ENCODE measurements around the gene SPAG16.
"Not testable (repeated sequence)": the region's sequence is repeated elsewhere in the genome, so short reads cannot be mapped to it uniquely, and the experiment has no call there.

Gene SPAG16

GRCh38 chr2:213296270-213296669, 12.0 kb downstream of the SPAG16 start:
- Mint-ChIP-seq H3K27me3 (no peaks in the 10 kb centered on the region), H3K27ac (no peak overlapping the region), H3K4me3 (no peak overlapping the region), H3K4me1 (peaks cover 3% of the 10 kb centered on the region), H3K9me3 (no peaks in the 10 kb centered on the region), H3K36me3 (peaks cover 23% of the 10 kb centered on the region)

DNA sequence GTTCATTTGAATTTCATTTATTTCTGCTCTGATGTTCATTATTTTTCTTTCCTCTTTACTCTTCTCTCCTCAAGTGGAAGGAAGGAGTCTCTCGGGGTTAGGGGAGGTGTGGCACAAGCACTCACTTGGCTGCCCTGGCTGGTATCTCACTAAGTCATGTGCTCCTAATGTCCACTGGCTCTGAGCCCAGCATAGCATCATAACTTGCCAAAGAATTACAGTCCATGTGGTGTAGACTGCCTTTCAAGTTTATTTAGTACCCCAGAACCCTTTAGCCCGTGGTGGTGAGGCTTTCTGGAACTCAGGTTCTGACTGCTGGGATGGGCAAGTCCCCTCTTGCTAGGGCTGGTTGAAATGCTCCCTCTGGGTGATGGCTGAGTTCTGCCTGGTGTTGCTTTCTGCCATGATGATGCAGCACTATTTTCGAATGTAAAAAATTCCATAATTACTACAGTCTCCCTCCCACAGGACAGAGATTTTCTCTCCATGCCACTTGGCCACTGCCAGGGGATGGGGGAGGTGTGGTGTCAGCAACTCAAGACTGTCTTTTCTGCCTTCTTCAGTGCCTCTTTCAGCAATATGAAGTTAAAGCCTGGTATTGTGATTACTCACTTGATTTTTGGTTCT, 22.2 kb downstream of the SPAG16 start:
- no peaks in the 10 kb centered on the region for H3K4me1 Mint-ChIP-seq
- H3K36me3 Mint-ChIP-seq = peaks cover 40% of the 10 kb centered on the region
- no peak overlapping the region for H3K27ac Mint-ChIP-seq
- H3K4me3 Mint-ChIP-seq = no peak overlapping the region
- H3K27me3 Mint-ChIP-seq = no peaks in the 10 kb centered on the region
- peaks cover 16% of the 10 kb centered on the region for H3K9me3 Mint-ChIP-seq

DNA sequence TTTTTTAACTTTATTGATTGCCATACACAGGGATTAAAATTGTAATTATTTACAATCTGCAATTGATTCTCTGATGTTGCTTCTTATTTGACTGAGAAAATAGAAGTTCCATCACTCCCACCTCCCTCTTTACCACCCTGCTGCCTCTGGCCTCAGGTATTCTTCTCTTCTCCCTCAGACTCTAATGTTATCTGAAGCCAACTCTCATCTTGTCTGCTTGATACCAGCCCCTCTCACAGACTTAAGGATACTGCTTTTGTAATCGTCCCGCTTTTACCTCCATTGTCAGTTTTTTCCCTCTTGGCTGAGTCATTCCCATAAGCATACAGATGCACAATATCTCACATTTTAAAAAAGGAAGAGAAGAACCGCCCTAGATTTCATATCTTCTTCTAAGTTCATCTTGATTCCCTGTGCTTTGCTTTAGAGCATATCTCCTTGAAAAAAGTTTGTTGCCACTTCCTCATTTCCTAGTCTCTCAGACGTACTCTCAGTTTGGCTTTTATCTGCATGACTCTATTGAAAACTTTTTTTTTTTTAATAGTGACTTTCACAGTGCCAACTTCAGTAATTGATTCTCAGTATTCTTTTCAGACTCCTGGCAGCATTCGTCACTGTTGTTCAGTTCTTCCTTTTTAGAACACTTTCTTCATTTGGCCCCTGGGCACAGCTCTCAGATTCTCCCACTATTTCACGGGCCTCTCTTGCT, 31.1 kb downstream of the SPAG16 start:
- no peaks in the 10 kb centered on the region for H3K9me3 Mint-ChIP-seq

GRCh38 chr2:213316001-213316735, 31.9 kb downstream of the SPAG16 start:
- peaks cover 32% of the 10 kb centered on the region for H3K36me3 Mint-ChIP-seq
- no peaks in the 10 kb centered on the region for H3K27me3 Mint-ChIP-seq
- no peaks in the 10 kb centered on the region for H3K4me1 Mint-ChIP-seq
- H3K4me3 Mint-ChIP-seq = no peak overlapping the region
- no peak overlapping the region for H3K27ac Mint-ChIP-seq
- H3K9me3 Mint-ChIP-seq = no peaks in the 10 kb centered on the region

More for the DNA sequence above, 31.1 kb downstream of the SPAG16 start:
- Mint-ChIP-seq H3K27ac (no peak overlapping the region), H3K27me3 (no peaks in the 10 kb centered on the region), H3K36me3 (peaks cover 27% of the 10 kb centered on the region), H3K4me1 (no peaks in the 10 kb centered on the region), H3K4me3 (no peak overlapping the region)

DNA sequence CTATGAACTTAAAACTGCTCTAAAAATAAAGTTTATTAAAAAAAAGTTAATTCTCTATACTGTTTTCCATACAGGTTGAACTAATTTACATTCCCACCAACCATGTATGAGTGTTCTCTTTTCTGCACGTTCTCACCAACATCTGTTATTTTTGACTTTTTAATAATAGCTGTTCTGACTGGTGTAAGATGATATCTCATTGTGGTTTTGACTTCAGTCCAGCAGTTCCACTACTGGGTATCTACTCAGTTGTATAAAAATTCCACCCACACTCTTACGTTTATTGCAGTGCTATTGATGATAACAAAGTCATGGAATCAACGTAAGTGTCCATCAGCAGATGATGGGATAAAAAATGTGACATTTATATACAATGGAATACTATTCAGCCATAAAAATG, 33.7 kb downstream of the SPAG16 start:
- Mint-ChIP-seq H3K27me3 (no peaks in the 10 kb centered on the region), H3K4me1 (no peaks in the 10 kb centered on the region), H3K27ac (no peak overlapping the region), H3K36me3 (peaks cover 36% of the 10 kb centered on the region), H3K4me3 (no peak overlapping the region), H3K9me3 (no peaks in the 10 kb centered on the region)

DNA sequence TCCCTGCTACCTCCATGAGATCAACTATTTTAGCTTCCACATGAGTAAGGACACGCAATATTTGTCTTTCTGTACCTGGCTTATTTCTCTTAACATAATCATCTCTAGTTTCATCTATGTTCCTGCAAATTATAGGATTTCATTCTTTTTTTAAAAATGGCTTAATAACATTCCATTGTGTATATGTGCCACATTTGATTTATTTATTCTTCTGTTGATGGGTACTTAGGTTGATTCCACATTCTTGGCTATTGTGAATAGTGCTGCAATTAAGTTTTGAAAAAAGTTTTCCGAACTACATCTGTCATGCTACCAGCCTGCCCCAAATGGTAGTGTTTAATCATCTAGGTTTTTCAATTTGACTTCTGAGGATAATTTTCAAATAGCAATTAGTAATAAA, 36.3 kb downstream of the SPAG16 start:
- Mint-ChIP-seq H3K27ac (no peak overlapping the region), H3K27me3 (no peaks in the 10 kb centered on the region), H3K4me3 (no peak overlapping the region), H3K36me3 (peaks cover 50% of the 10 kb centered on the region), H3K4me1 (no peaks in the 10 kb centered on the region), H3K9me3 (no peaks in the 10 kb centered on the region)

GRCh38 chr2:213336253-213336770, 52.0 kb downstream of the SPAG16 start:
- H3K4me1 Mint-ChIP-seq = no peaks in the 10 kb centered on the region
- H3K27ac Mint-ChIP-seq = no peak overlapping the region
- peaks cover 30% of the 10 kb centered on the region for H3K9me3 Mint-ChIP-seq
- H3K4me3 Mint-ChIP-seq = no peak overlapping the region
- H3K27me3 Mint-ChIP-seq = no peaks in the 10 kb centered on the region
- H3K36me3 Mint-ChIP-seq = peaks cover 8% of the 10 kb centered on the region

DNA sequence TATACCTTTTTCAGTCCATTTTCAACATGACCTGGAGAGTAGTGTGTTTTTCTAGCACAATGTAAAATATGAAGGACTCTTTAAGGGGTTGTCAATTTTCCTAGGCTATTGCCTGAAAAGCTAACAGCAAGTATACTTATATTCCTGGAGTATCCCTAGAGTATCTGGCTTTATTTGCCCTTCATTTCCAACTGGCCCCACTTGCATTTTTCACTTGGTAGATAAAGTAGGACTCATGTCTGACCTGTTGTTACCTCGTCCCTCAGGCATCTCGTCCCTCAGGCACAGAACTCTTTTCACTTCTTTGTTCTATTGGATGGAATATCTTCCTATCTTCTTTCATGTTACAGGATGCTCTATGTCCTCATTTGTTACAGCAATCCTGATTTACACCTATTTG, 69.2 kb downstream of the SPAG16 start:
- Mint-ChIP-seq H3K9me3 (peaks cover 7% of the 10 kb centered on the region), H3K27me3 (no peaks in the 10 kb centered on the region), H3K36me3 (no peaks in the 10 kb centered on the region), H3K4me1 (no peaks in the 10 kb centered on the region), H3K27ac (no peak overlapping the region), H3K4me3 (no peak overlapping the region)

GRCh38 chr2:213376644-213377043, 92.4 kb downstream of the SPAG16 start:
- H3K27me3 Mint-ChIP-seq = no peaks in the 10 kb centered on the region
- H3K4me1 Mint-ChIP-seq = no peaks in the 10 kb centered on the region

GRCh38 chr2:213407027-213407426, 122.8 kb downstream of the SPAG16 start:
- H3K27me3 Mint-ChIP-seq, H3K9me3 Mint-ChIP-seq, H3K27ac Mint-ChIP-seq, H3K4me1 Mint-ChIP-seq, H3K4me3 Mint-ChIP-seq, H3K36me3 Mint-ChIP-seq: not testable (repeated sequence)

More at GRCh38 chr2:213376644-213377043, 92.4 kb downstream of the SPAG16 start:
- no peak overlapping the region for H3K4me3 Mint-ChIP-seq
- no peaks in the 10 kb centered on the region for H3K9me3 Mint-ChIP-seq
- H3K36me3 Mint-ChIP-seq = peaks cover 3% of the 10 kb centered on the region
- no peak overlapping the region for H3K27ac Mint-ChIP-seq

DNA sequence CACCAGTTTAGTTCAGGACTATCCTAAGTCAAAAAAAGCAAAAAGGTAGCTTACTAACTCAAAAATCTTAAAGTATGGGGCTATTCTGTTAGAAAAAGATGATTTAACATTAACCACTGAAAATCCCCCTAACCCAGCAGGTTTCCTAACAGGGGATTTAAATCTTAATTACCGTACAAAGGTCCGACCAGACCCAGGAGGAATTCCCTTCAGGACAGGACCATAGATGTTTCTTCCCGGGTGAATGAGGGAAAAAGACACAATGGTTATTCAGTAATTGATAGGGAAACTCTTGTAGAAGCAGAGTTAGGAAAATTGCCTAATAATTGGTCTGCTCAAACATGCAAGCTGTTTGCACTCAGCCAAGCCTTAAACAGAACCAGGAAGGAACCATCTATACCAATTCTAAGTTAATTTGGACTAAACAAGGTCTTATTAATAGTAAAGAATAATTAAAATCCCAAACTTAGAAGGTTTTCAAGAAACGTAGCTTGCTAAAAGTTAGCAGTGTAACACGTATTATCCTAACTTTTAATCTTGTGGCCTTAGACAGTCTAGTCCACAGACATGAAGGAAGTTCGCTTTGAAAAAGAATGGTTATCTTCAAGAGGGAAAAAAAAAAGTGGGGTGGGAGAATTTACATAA, 124.3 kb downstream of the SPAG16 start:
- H3K4me3 Mint-ChIP-seq, H3K27ac Mint-ChIP-seq, H3K4me1 Mint-ChIP-seq, H3K27me3 Mint-ChIP-seq, H3K9me3 Mint-ChIP-seq, H3K36me3 Mint-ChIP-seq: not testable (repeated sequence)

DNA sequence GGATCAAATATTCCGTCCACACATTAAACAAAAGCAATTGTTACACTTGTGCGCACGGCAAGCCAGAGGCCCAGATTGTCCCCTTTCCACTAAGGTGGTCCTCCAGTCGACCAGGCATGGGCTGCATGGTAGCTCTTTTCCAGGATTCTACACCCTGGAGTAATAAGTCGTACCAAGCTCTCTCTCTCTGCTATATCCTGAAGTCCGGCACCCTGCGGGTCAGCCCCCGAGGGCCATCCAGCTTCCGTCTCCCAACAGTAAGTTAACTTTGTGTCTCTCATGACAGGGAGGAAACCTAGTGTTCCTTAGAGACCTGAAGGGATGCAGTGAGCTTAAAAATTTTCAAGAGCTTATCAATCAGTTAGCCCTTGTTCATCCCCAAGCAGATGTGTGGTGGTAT, 126.4 kb downstream of the SPAG16 start:
- H3K4me3 Mint-ChIP-seq, H3K27ac Mint-ChIP-seq, H3K9me3 Mint-ChIP-seq, H3K27me3 Mint-ChIP-seq, H3K4me1 Mint-ChIP-seq, H3K36me3 Mint-ChIP-seq: not testable (repeated sequence)

DNA sequence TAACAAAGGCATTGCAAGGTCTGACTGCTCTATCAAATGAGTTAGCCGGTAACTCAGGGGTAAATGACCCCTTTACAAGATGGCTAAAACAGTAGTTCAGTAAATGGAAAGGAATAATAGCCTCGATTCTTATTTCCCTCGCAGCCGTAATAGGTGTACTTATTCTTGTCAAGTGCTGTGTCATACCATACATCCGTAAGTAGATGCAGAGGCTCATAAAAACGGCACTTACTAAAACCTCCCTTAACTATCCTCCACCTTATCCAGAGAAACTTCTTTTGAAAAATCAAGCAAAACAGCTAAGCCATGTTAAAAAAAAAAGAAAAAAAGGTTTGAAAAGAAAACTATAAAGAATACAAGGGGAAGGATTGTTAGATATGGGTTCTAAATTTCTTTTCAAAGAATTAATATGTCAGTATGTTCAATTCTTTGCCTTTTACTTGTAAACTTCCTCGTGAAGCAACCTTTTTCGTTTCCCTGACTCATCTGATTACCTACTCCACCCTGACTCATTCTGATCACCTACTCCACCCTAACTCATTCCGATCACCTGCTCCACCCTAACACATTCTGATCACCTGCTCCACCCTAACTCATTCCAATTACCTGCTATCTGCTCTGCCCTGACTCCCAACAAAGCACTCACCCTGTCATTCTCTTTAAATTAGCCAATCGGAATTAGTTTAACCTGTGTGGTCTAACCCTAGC, 127.5 kb downstream of the SPAG16 start:
- H3K4me3 Mint-ChIP-seq = no peak overlapping the region
- H3K36me3 Mint-ChIP-seq = no peaks in the 10 kb centered on the region
- no peaks in the 10 kb centered on the region for H3K27me3 Mint-ChIP-seq
- no peak overlapping the region for H3K27ac Mint-ChIP-seq
- no peaks in the 10 kb centered on the region for H3K4me1 Mint-ChIP-seq
- no peaks in the 10 kb centered on the region for H3K9me3 Mint-ChIP-seq

GRCh38 chr2:213415093-213415492, 130.8 kb downstream of the SPAG16 start:
- no peak overlapping the region for H3K4me3 Mint-ChIP-seq
- no peaks in the 10 kb centered on the region for H3K4me1 Mint-ChIP-seq
- no peaks in the 10 kb centered on the region for H3K27me3 Mint-ChIP-seq
- no peaks in the 10 kb centered on the region for H3K36me3 Mint-ChIP-seq
- no peak overlapping the region for H3K27ac Mint-ChIP-seq
- no peaks in the 10 kb centered on the region for H3K9me3 Mint-ChIP-seq

- no peaks in the 10 kb centered on the region for H3K4me1 Mint-ChIP-seq
- no peaks in the 10 kb centered on the region for H3K36me3 Mint-ChIP-seq
- H3K27me3 Mint-ChIP-seq = no peaks in the 10 kb centered on the region
- H3K27ac Mint-ChIP-seq = no peak overlapping the region
- no peaks in the 10 kb centered on the region for H3K9me3 Mint-ChIP-seq
- H3K4me3 Mint-ChIP-seq = no peak overlapping the region
These were observed 132.6 kb downstream of the SPAG16 start for GRCh38 chr2:213416832-213417231.
